EH (cell line): ENCODE measurements around the gene C11orf87.
A peak's percentile ranks its signal among the peaks of the same experiment; 100 is the strongest.

ENCODE experiments used
- DNase-seq: peaks from one replicate; pipeline ENCODE4 v3.0.0-alpha.2; 2015; ENCODE audit warnings: low read depth

C11orf87 gene

GRCh38 chr11:109421981-109422869 lies at the start of gene C11orf87:
Gene C11orf87 (plus strand): TSS chr11:109422190. CDS start chr11:109423634, 1,444 bp downstream.
- no peak for DNase-seq

GRCh38 chr11:109374032-109374431 lies 48.0 kb upstream of the C11orf87 start:
- no peak for DNase-seq

GRCh38 chr11:109374441-109374840 lies 47.5 kb upstream of the C11orf87 start:
- no peak for DNase-seq

- no peak for DNase-seq
Measured at GRCh38 chr11:109377039-109377742, 44.8 kb upstream of the C11orf87 start.

GRCh38 chr11:109378034-109378433 lies 44.0 kb upstream of the C11orf87 start:
- DNase-seq = no peak

- no peak for DNase-seq
Measured at GRCh38 chr11:109383306-109383705, 38.7 kb upstream of the C11orf87 start.

GRCh38 chr11:109384873-109385272 lies 37.1 kb upstream of the C11orf87 start:
- DNase-seq = no peak

GRCh38 chr11:109388982-109389381 lies 33.0 kb upstream of the C11orf87 start:
- no peak for DNase-seq

- DNase-seq = no peak
Measured at GRCh38 chr11:109390752-109391151, 31.2 kb upstream of the C11orf87 start.

- peak; percentile 16 for DNase-seq
Measured at GRCh38 chr11:109401545-109401944, 20.4 kb upstream of the C11orf87 start.

- peak; percentile 59 for DNase-seq
Measured at GRCh38 chr11:109405671-109406070, 16.3 kb upstream of the C11orf87 start.

GRCh38 chr11:109416601-109417000 lies 5.4 kb upstream of the C11orf87 start:
- no peak for DNase-seq

- DNase-seq = peak; percentile 21
Measured at GRCh38 chr11:109422870-109423465, 978 bp downstream of the C11orf87 start.

GRCh38 chr11:109423466-109424190 lies 1.6 kb downstream of the C11orf87 start:
- no peak for DNase-seq

- no peak for DNase-seq
Measured at GRCh38 chr11:109424901-109425300, 2.9 kb downstream of the C11orf87 start.

GRCh38 chr11:109425554-109425953 lies 3.6 kb downstream of the C11orf87 start:
- no peak for DNase-seq

GRCh38 chr11:109426442-109427240 lies 4.7 kb downstream of the C11orf87 start:
- no peak for DNase-seq

- DNase-seq = peak; percentile 69
Measured at GRCh38 chr11:109432105-109432504, 10.1 kb downstream of the C11orf87 start.

- DNase-seq = no peak
Measured at GRCh38 chr11:109433753-109434256, 11.8 kb downstream of the C11orf87 start.

- no peak for DNase-seq
Measured at GRCh38 chr11:109435121-109435742, 13.2 kb downstream of the C11orf87 start.

- DNase-seq = no peak
Measured at GRCh38 chr11:109439684-109440083, 17.7 kb downstream of the C11orf87 start.
